BE2C (cell line): Measurements from ENCODE around the gene RALGAPA2.

Source experiments
- DNase-seq: peaks from one replicate; pipeline ENCODE4 v3.0.0-alpha.2; 2020
- H3K27me3 ChIP-seq: fragments of 250-450 bp; sonication (Bioruptor Pico); 2 replicates; pipeline ENCODE4 v1.5.1; 2020; ENCODE audit warnings: mild to moderate bottlenecking
- H3K36me3 ChIP-seq: fragments of 250-450 bp; sonication (Bioruptor Pico); 2 replicates; pipeline ENCODE4 v1.5.1; 2020; ENCODE audit warnings: mild to moderate bottlenecking
- H3K4me1 ChIP-seq: fragments of 250-450 bp; sonication (Bioruptor Pico); 2 replicates; pipeline ENCODE4 v1.5.1; 2020
- H3K4me3 ChIP-seq: 2 replicates; pipeline ENCODE4 v1.5.1; 2011; ENCODE audit warnings: low read depth, low read length
- H3K9me3 ChIP-seq: fragments of 250-450 bp; sonication (Bioruptor Pico); 2 replicates; pipeline ENCODE4 v1.5.1; 2020
- CTCF ChIP-seq: IDR thresholded peaks from 2 replicates; pipeline ENCODE4 v1.5.1; 2012; ENCODE audit warnings: mild to moderate bottlenecking, low read depth, low read length

Gene RALGAPA2

DNA sequence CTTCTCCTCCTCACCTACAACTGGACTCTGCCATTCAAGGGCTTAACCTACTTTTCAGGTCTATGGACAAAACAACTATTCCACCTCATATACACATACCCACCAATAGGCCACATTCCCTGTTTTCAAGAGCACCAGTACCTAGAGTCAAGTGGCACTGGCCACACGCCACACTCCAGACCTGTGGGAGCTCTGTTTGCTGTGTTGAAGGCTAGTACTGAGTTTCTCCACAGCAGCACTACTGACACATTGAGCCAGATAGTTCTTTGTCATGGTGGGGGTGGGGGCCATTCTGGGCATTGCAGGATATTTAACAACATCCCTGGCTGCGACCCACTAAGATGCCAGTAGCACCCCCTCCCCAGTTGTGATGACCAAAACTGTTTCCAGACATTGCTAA lies 84.1 kb downstream of the RALGAPA2 start:
- no peak overlapping the region for H3K4me3 ChIP-seq
- no peak for TF ChIP-seq CTCF
- H3K27me3 ChIP-seq: no peaks in the 10 kb centered on the region
- H3K9me3 ChIP-seq: no peaks in the 10 kb centered on the region
- H3K36me3 ChIP-seq: no peaks in the 10 kb centered on the region
- no peak for DNase-seq
- H3K4me1 ChIP-seq: no peaks in the 10 kb centered on the region

DNA sequence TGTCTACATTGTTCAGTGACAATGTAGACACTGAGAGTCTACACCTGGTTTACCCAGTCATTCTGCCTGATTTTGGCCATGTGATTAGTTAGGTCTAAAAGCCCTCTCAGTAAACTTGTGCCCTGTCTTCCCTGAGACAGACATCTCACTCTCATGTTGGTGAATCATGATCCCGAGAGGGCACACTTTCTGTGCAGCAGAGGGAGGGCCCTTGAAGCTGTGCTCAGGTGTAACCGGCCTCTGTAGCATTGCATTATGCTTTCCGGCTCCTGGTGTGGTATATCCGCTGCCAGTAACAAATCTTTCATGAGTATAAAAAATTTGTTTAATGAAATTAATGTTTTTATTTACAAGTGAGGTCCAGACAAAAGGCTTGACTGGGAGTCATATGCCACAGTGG lies 85.0 kb downstream of the RALGAPA2 start:
- no peak overlapping the region for H3K4me3 ChIP-seq
- no peak for TF ChIP-seq CTCF
- H3K36me3 ChIP-seq: no peaks in the 10 kb centered on the region
- no peaks in the 10 kb centered on the region for H3K27me3 ChIP-seq
- no peaks in the 10 kb centered on the region for H3K4me1 ChIP-seq
- H3K9me3 ChIP-seq: no peaks in the 10 kb centered on the region
- no peak for DNase-seq

- TF ChIP-seq CTCF: no peak
- Histone ChIP-seq H3K4me3 (no peak overlapping the region), H3K4me1 (no peaks in the 10 kb centered on the region), H3K9me3 (no peaks in the 10 kb centered on the region), H3K36me3 (no peaks in the 10 kb centered on the region), H3K27me3 (no peaks in the 10 kb centered on the region)
- no peak for DNase-seq
These were observed 87.5 kb downstream of the RALGAPA2 start for GRCh38 chr20:20624914-20625313.

DNA sequence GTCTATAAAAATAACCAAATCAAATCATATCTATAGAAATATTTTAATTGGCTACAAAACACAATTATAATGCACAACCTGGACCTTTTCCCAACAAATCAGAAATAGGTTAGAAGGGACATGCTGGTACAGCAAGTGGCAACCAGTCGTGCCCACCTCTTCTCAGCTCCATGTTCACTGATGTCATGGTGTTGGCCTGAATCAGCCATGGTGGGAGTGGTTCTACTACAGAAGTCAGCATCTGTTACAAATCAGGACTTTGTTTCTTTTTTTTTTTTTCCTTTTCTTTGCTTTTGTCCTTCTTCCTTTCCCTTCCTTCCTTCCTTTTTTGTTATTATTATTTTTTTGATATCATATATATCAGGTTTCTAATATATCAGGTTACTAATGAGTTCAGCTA lies 91.2 kb downstream of the RALGAPA2 start:
- Histone ChIP-seq H3K36me3 (no peaks in the 10 kb centered on the region; the same call in 1 of the 2 replicates), H3K9me3 (no peaks in the 10 kb centered on the region), H3K27me3 (no peaks in the 10 kb centered on the region), H3K4me3 (no peak overlapping the region), H3K4me1 (no peaks in the 10 kb centered on the region)
- TF ChIP-seq CTCF: no peak
- DNase-seq: no peak

DNA sequence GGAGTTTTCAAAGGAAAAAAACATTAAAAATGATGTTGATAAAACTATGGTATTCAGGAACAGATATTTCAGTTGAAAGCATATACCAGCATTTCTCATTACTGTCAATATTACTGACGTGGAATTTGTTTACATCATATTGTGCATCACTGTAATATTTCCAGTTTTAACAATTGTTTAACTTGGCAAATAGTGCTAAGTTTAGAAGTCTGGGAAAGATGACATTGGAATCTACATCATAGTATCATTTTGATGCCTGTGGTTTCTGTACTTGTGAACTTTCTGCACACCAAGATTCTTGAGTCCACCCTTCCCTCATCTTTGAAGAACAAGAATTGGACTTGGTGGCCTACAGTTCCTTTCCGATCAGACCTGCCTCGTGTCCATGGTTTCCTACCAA lies 98.1 kb downstream of the RALGAPA2 start:
- no peak for DNase-seq
- no peaks in the 10 kb centered on the region for H3K9me3 ChIP-seq
- TF ChIP-seq CTCF: no peak

DNA sequence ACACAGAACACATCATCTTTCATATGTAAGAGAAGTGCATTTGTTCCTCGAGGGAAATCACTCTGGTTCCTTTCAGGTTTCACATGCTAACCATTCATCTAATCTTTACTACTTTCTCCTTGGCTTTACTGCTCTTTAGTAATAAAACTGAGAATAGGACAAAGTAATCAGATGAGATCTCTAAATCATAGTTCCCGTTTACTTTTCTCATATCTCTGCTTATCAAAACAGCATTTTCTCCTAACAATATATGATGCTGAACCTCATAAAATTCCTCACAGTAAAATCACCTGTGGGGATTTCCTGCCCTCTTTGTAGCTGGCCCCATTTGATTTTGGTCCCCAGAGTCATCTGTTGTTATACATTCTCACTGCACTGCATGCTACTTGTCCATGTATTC lies 100.2 kb downstream of the RALGAPA2 start:
- H3K36me3 ChIP-seq: no peaks in the 10 kb centered on the region; the same call in 1 of the 2 replicates
- no peaks in the 10 kb centered on the region for H3K27me3 ChIP-seq
- TF ChIP-seq CTCF: no peak
- no peaks in the 10 kb centered on the region for H3K4me1 ChIP-seq
- no peaks in the 10 kb centered on the region for H3K9me3 ChIP-seq
- no peak for DNase-seq
- H3K4me3 ChIP-seq: no peak overlapping the region

More for the DNA sequence above, 98.1 kb downstream of the RALGAPA2 start:
- H3K27me3 ChIP-seq: no peaks in the 10 kb centered on the region
- no peak overlapping the region for H3K4me3 ChIP-seq
- H3K4me1 ChIP-seq: no peaks in the 10 kb centered on the region
- no peaks in the 10 kb centered on the region; the same call in 1 of the 2 replicates for H3K36me3 ChIP-seq
